WTC11 (cell line): ENCODE measurements around the gene RALA.

ENCODE experiments used
- CTCF ChIP-seq: fragments of 200-600 bp; IDR thresholded peaks from 2 replicates; pipeline ENCODE4 v1.8.0; 2022; ENCODE audit warnings: antibody characterized with exemption
- TP53 ChIP-seq: sonication (generic); formaldehyde crosslinking; IDR thresholded peaks from 2 replicates; pipeline ENCODE4 v1.8.1; 2023; ENCODE audit warnings: mild to moderate bottlenecking, missing genetic modification reagents
- ZSCAN18 ChIP-seq: fragments of 250-450 bp; sonication (Bioruptor Pico); IDR thresholded peaks from 2 replicates; pipeline ENCODE4 v2.1.2; 2022; ENCODE audit warnings: mild to moderate bottlenecking, moderate library complexity

DNA sequence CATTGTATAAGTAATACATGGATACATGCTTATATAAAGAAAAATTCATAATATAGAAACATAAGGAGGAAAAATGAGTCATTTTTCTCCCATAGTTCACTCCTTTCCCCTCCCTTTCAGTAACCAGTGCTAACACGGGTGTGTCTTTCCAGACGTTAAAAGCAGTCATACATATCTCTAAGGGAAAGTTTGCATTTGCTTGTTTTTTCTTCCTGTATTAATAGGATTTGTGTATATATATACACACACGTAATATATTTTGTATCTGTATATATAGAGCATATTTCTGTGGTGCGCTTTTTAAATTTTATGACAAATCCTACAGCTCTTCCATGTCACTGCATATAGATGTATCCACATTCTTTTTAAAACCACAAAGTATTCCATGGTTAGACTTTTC, 78.8 kb downstream of the RALA start:
- TF ChIP-seq ZSCAN18 (CRISPR knock-in tag): no peak
- no peak for TF ChIP-seq TP53
- TF ChIP-seq CTCF: no peak
